ENCODE data around the gene LILRA6. TPM values are rescaled to one million over a fixed set of nuclear protein-coding genes. Genes with fewer than 3 reads are reported as not detected.
A peak's percentile ranks its signal among the peaks of the same experiment; 100 is the strongest.

LILRA6 gene
- total and polyA plus RNA-seq, 2 of the 13 experiments (the other 11 are each of a cell fraction or from before 2014, with no cell fraction given) = not detected

GRCh38 chr19:54190503-54191010 lies 52.0 kb downstream of the LILRA6 start (continued):
- TF ChIP-seq ZNF280B (CRISPR knock-in tag; IDR thresholded peaks at IDR 0.05; ENCODE audit: borderline replicate concordance) (no peak), ZFAT (CRISPR knock-in tag; conservative IDR thresholded peaks at IDR 0.05) (no peak), THRA (CRISPR knock-in tag; IDR thresholded peaks at IDR 0.05; ENCODE audit: borderline replicate concordance) (no peak), ZNF580 (CRISPR knock-in tag; IDR thresholded peaks at IDR 0.05; ENCODE audit: borderline replicate concordance, low read depth) (no peak), ZNF740 (CRISPR knock-in tag; IDR thresholded peaks at IDR 0.05) (no peak), GABPA (IDR thresholded peaks at IDR 0.05; ENCODE audit: low read depth, low read length) (peak; percentile 19; the same call in 1 of the 2 replicates), GABPA (CRISPR knock-in tag; IDR thresholded peaks at IDR 0.05; ENCODE audit: low read depth) (peak; percentile 76), NFIB (CRISPR knock-in tag; IDR thresholded peaks at IDR 0.05; ENCODE audit: borderline replicate concordance) (no peak), ZBTB20 (CRISPR knock-in tag; IDR thresholded peaks at IDR 0.05; ENCODE audit: borderline replicate concordance, low read depth) (no peak), ELF1 (CRISPR knock-in tag; IDR thresholded peaks at IDR 0.05) (peak; percentile 74), SMARCE1 (IDR thresholded peaks at IDR 0.05; ENCODE audit: borderline replicate concordance) (no peak), MYPOP (CRISPR knock-in tag; IDR thresholded peaks at IDR 0.05) (0 out of 2 replicates have a peak, but pooled peaks have one; percentile 53), ZNF101 (CRISPR knock-in tag; IDR thresholded peaks at IDR 0.05; ENCODE audit: borderline replicate concordance, low read depth) (no peak), CSRNP2 (CRISPR knock-in tag; conservative IDR thresholded peaks at IDR 0.05; ENCODE audit: low read depth) (no peak)

Data from HepG2 (cell line).